HUES48 (cell line): ENCODE results near the gene AGAP1.

Source experiments
- H3K27ac ChIP-seq: one replicate; pipeline ENCODE4 v1.7.0; 2013; ENCODE audit warnings: low read depth, low read length, inconsistent platforms
- H3K27me3 ChIP-seq: 2 replicates; pipeline ENCODE4 v1.6.1; 2013; ENCODE audit warnings: mild to moderate bottlenecking, low read length; ENCODE audit not compliant: control insufficient read depth, insufficient read depth
- H3K36me3 ChIP-seq: 2 replicates; pipeline ENCODE4 v1.6.1; 2013; ENCODE audit warnings: low read length; ENCODE audit not compliant: control insufficient read depth, insufficient read depth
- H3K4me1 ChIP-seq: 2 replicates; pipeline ENCODE4 v1.6.1; 2013; ENCODE audit warnings: mild to moderate bottlenecking, low read length; ENCODE audit not compliant: control insufficient read depth, insufficient read depth
- H3K4me3 ChIP-seq: 2 replicates; pipeline ENCODE4 v1.5.1; 2013; ENCODE audit warnings: mild to moderate bottlenecking, low read depth, low read length
- H3K9ac ChIP-seq: 2 replicates; pipeline ENCODE4 v1.6.1; 2013; ENCODE audit warnings: mild to moderate bottlenecking, low read depth, low read length, moderate library complexity
- H3K9me3 ChIP-seq: 2 replicates; pipeline ENCODE4 v1.6.1; 2013; ENCODE audit warnings: low read length; ENCODE audit not compliant: control insufficient read depth, insufficient read depth

AGAP1 gene

GRCh38 chr2:236157366-236157765 lies 663.5 kb downstream of the AGAP1 start:
- Histone ChIP-seq H3K27me3 (peaks cover 82% of the 10 kb centered on the region), H3K36me3 (no peaks in the 10 kb centered on the region), H3K27ac (no peak overlapping the region), H3K4me1 (peaks cover 32% of the 10 kb centered on the region), H3K4me3 (no peak overlapping the region), H3K9ac (no peak overlapping the region), H3K9me3 (no peaks in the 10 kb centered on the region)

- H3K9ac ChIP-seq: no peak overlapping the region
- H3K4me1 ChIP-seq: peaks cover 38% of the 10 kb centered on the region
- H3K27ac ChIP-seq: no peak overlapping the region
- peaks cover 88% of the 10 kb centered on the region for H3K27me3 ChIP-seq
- no peaks in the 10 kb centered on the region for H3K9me3 ChIP-seq
- H3K36me3 ChIP-seq: no peaks in the 10 kb centered on the region
- H3K4me3 ChIP-seq: no peak overlapping the region
Measured at GRCh38 chr2:236157815-236158498, 664.1 kb downstream of the AGAP1 start.

- Histone ChIP-seq H3K27ac (peak overlapping the region; percentile 31), H3K27me3 (peaks cover 99% of the 10 kb centered on the region)
Measured at GRCh38 chr2:236158969-236159777, 665.3 kb downstream of the AGAP1 start.

GRCh38 chr2:236159778-236160170 lies 665.9 kb downstream of the AGAP1 start:
- H3K36me3 ChIP-seq: no peaks in the 10 kb centered on the region
- H3K27me3 ChIP-seq: peaks cover 99% of the 10 kb centered on the region
- no peaks in the 10 kb centered on the region for H3K9me3 ChIP-seq
- no peak overlapping the region for H3K9ac ChIP-seq
- H3K27ac ChIP-seq: peak overlapping the region; percentile 31
- H3K4me1 ChIP-seq: peaks cover 40% of the 10 kb centered on the region
- H3K4me3 ChIP-seq: no peak overlapping the region

More at GRCh38 chr2:236158969-236159777, 665.3 kb downstream of the AGAP1 start:
- no peaks in the 10 kb centered on the region for H3K36me3 ChIP-seq
- no peak overlapping the region for H3K9ac ChIP-seq
- no peaks in the 10 kb centered on the region for H3K9me3 ChIP-seq
- H3K4me1 ChIP-seq: peaks cover 38% of the 10 kb centered on the region
- no peak overlapping the region for H3K4me3 ChIP-seq

- H3K36me3 ChIP-seq: no peaks in the 10 kb centered on the region
- H3K9ac ChIP-seq: no peak overlapping the region
- no peak overlapping the region for H3K4me3 ChIP-seq
- peaks cover 99% of the 10 kb centered on the region for H3K27me3 ChIP-seq
- H3K27ac ChIP-seq: no peak overlapping the region
- H3K4me1 ChIP-seq: peaks cover 45% of the 10 kb centered on the region
- no peaks in the 10 kb centered on the region for H3K9me3 ChIP-seq
Measured at GRCh38 chr2:236160366-236161081, 666.7 kb downstream of the AGAP1 start.

- Histone ChIP-seq H3K27ac (no peak overlapping the region), H3K4me1 (peaks cover 45% of the 10 kb centered on the region), H3K36me3 (no peaks in the 10 kb centered on the region), H3K9me3 (no peaks in the 10 kb centered on the region), H3K4me3 (no peak overlapping the region), H3K9ac (no peak overlapping the region), H3K27me3 (peaks cover 99% of the 10 kb centered on the region)
Measured at GRCh38 chr2:236161082-236161462, 667.2 kb downstream of the AGAP1 start.

- peaks cover 45% of the 10 kb centered on the region for H3K4me1 ChIP-seq
Measured at GRCh38 chr2:236161531-236161930, 667.7 kb downstream of the AGAP1 start.

GRCh38 chr2:236162031-236162845 lies 668.4 kb downstream of the AGAP1 start:
- Histone ChIP-seq H3K4me1 (peaks cover 50% of the 10 kb centered on the region), H3K9me3 (no peaks in the 10 kb centered on the region), H3K4me3 (no peak overlapping the region), H3K9ac (no peak overlapping the region), H3K27me3 (peaks cover 99% of the 10 kb centered on the region), H3K36me3 (no peaks in the 10 kb centered on the region), H3K27ac (no peak overlapping the region)

More at GRCh38 chr2:236161531-236161930, 667.7 kb downstream of the AGAP1 start:
- Histone ChIP-seq H3K36me3 (no peaks in the 10 kb centered on the region), H3K27me3 (peaks cover 99% of the 10 kb centered on the region), H3K27ac (no peak overlapping the region), H3K9me3 (no peaks in the 10 kb centered on the region), H3K4me3 (no peak overlapping the region), H3K9ac (no peak overlapping the region)

- no peaks in the 10 kb centered on the region for H3K36me3 ChIP-seq
- H3K27ac ChIP-seq: no peak overlapping the region
- H3K27me3 ChIP-seq: peaks cover 99% of the 10 kb centered on the region
- peak overlapping the region; percentile 61; the same call in 1 of the 2 replicates for H3K4me3 ChIP-seq
- peaks cover 50% of the 10 kb centered on the region for H3K4me1 ChIP-seq
- no peaks in the 10 kb centered on the region for H3K9me3 ChIP-seq
- no peak overlapping the region for H3K9ac ChIP-seq
Measured at GRCh38 chr2:236162882-236163470, 669.1 kb downstream of the AGAP1 start.
